Skeletal muscle satellite cell (primary cell): ENCODE measurements around the gene GMDS.

ENCODE experiments used
- H3K27me3 ChIP-seq: 2 replicates; pipeline ENCODE4 v1.7.0; 2013; ENCODE audit warnings: low read length; ENCODE audit not compliant: control insufficient read depth, insufficient read depth
- H3K36me3 ChIP-seq: 2 replicates; pipeline ENCODE4 v1.7.0; 2013; ENCODE audit warnings: mild to moderate bottlenecking, control low read depth, low read length; ENCODE audit not compliant: insufficient read depth
- H3K4me1 ChIP-seq: 2 replicates; pipeline ENCODE4 v1.7.0; 2013; ENCODE audit warnings: low read length; ENCODE audit not compliant: control insufficient read depth, insufficient read depth
- H3K4me2 ChIP-seq: 2 replicates; pipeline ENCODE4 v1.7.0; 2013; ENCODE audit warnings: mild to moderate bottlenecking, low read length
- H3K4me3 ChIP-seq: 2 replicates; pipeline ENCODE4 v1.7.0; 2013; ENCODE audit warnings: low read length
- H3K9ac ChIP-seq: 2 replicates; pipeline ENCODE4 v1.7.0; 2013; ENCODE audit warnings: mild to moderate bottlenecking, low read depth, low read length, moderate library complexity
- H3K9me3 ChIP-seq: replicated peaks from 2 replicates; pipeline ENCODE4 v1.7.0; 2013; ENCODE audit warnings: mild to moderate bottlenecking, control low read depth, low read length

GMDS gene

DNA sequence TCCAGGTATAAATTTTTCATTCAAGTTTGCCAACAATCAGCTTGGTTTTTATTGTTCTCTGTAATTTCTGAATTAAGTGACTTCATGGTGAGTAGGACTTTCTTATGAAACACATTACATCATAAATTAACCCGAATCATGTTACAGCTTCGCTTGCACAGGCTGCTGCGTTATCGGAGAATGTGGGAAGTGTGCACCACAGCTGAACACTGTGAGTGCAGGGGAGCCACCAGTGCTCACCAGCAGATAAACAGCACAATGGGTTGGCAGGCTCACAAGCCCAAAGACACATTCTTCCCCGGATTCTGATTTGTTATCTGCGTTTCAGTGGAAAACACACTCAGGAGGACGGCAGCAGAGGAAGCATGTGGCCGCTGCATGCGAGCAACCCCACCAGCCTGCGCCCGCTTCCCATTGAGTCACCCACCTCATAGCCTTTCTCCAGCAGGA is 121.1 kb downstream of the GMDS start:
- Histone ChIP-seq H3K36me3 (no peaks in the 10 kb centered on the region), H3K27me3 (no peaks in the 10 kb centered on the region), H3K9me3 (no peaks in the 10 kb centered on the region), H3K9ac (no peak overlapping the region), H3K4me1 (no peaks in the 10 kb centered on the region), H3K4me3 (no peak overlapping the region), H3K4me2 (no peak overlapping the region)

DNA sequence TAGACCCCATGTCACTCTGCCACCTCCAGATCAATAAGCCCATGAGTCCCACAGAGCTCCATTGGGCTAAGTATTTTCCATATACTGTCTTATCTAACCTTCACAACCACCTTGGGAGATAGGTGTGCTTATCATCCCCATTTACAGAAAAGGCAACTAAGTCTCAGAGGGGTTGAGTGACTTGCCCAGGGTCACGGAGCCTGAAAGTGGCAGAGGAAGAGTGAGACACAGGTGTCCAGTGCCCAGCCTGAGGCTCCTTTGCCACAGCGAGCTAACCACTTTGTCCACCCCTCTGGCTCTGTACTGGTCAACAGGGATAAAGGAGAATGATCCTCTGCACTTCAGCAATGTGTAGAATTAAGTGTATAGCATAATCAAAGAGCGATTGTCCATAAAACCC is 124.5 kb downstream of the GMDS start:
- Histone ChIP-seq H3K4me1 (no peaks in the 10 kb centered on the region), H3K36me3 (no peaks in the 10 kb centered on the region), H3K9me3 (no peaks in the 10 kb centered on the region), H3K4me2 (no peak overlapping the region), H3K4me3 (no peak overlapping the region), H3K27me3 (no peaks in the 10 kb centered on the region), H3K9ac (no peak overlapping the region)

- H3K9ac ChIP-seq, result no peak overlapping the region
Measured at GRCh38 chr6:2119275-2119674, 126.1 kb downstream of the GMDS start.

GRCh38 chr6:2118136-2118535 is 127.3 kb downstream of the GMDS start:
- H3K36me3 ChIP-seq, result no peaks in the 10 kb centered on the region
- H3K4me3 ChIP-seq, result no peak overlapping the region
- H3K4me1 ChIP-seq, result no peaks in the 10 kb centered on the region
- H3K9ac ChIP-seq, result no peak overlapping the region
- H3K4me2 ChIP-seq, result no peak overlapping the region
- no peaks in the 10 kb centered on the region for H3K9me3 ChIP-seq
- no peaks in the 10 kb centered on the region for H3K27me3 ChIP-seq

More at GRCh38 chr6:2119275-2119674, 126.1 kb downstream of the GMDS start:
- Histone ChIP-seq H3K4me2 (no peak overlapping the region), H3K4me1 (no peaks in the 10 kb centered on the region), H3K27me3 (no peaks in the 10 kb centered on the region), H3K4me3 (no peak overlapping the region), H3K9me3 (no peaks in the 10 kb centered on the region), H3K36me3 (no peaks in the 10 kb centered on the region)

- Histone ChIP-seq H3K4me1 (no peaks in the 10 kb centered on the region), H3K36me3 (no peaks in the 10 kb centered on the region), H3K4me2 (no peak overlapping the region), H3K9ac (no peak overlapping the region), H3K4me3 (no peak overlapping the region), H3K27me3 (no peaks in the 10 kb centered on the region), H3K9me3 (no peaks in the 10 kb centered on the region)
Measured at GRCh38 chr6:2117447-2117846, 128.0 kb downstream of the GMDS start.

GRCh38 chr6:2116496-2116895 is 128.9 kb downstream of the GMDS start:
- Histone ChIP-seq H3K9me3 (no peaks in the 10 kb centered on the region), H3K27me3 (no peaks in the 10 kb centered on the region), H3K4me1 (peaks cover 4% of the 10 kb centered on the region), H3K36me3 (no peaks in the 10 kb centered on the region), H3K4me2 (no peak overlapping the region), H3K4me3 (no peak overlapping the region), H3K9ac (no peak overlapping the region)

- H3K27me3 ChIP-seq, result no peaks in the 10 kb centered on the region
- no peak overlapping the region for H3K4me3 ChIP-seq
- H3K36me3 ChIP-seq, result no peaks in the 10 kb centered on the region
- H3K9ac ChIP-seq, result no peak overlapping the region
- peaks cover 15% of the 10 kb centered on the region for H3K4me1 ChIP-seq
- H3K9me3 ChIP-seq, result no peaks in the 10 kb centered on the region
- H3K4me2 ChIP-seq, result no peak overlapping the region
Measured at GRCh38 chr6:2114100-2114499, 131.3 kb downstream of the GMDS start.

DNA sequence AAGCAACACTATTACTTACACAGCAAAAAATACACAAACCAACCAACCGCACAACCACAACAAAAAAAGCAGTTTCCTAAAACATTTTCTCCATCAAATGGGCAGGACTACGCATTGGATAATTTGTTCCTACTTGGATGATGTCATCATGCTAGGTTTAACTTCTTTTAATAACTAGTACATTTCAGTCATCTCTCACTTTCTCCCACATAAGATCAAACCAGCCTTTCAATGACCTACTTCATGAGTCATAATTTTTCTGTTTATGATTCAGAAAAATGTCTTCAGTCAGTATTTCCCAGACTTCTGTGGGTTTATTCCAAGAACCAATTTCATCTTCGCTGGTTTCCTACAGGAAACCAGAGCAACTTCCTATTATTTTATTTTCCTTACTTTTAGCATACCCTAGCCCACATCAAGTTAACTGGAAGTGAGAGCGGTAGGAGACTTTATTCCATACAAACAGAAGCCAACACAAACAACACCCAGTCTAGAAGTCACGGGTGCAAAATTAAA is 134.2 kb downstream of the GMDS start:
- Histone ChIP-seq H3K27me3 (no peaks in the 10 kb centered on the region), H3K4me2 (peak overlapping the region; percentile 63), H3K4me1 (peaks cover 15% of the 10 kb centered on the region), H3K36me3 (no peaks in the 10 kb centered on the region), H3K4me3 (no peak overlapping the region), H3K9me3 (no peaks in the 10 kb centered on the region), H3K9ac (peak overlapping the region; percentile 12)

DNA sequence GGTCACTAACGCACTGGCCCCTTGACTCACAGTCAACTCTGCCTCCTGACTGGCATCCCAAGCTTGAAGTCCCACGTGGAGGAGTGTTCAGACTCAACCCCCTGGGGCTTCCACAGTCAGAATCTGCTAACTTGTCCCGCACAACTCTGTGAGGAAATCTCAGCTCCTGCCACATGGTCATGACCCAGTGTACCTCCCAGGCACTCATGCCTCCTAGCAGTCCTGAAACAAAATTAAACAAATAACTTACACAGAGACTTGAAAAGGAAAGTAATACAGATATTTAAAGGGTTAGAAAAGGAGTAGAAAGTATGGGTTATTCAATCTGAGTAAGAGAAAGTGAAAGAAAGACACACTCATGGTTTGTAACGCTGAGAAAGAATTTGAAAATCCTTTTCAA is 134.9 kb downstream of the GMDS start:
- Histone ChIP-seq H3K9ac (no peak overlapping the region), H3K27me3 (no peaks in the 10 kb centered on the region), H3K4me1 (peaks cover 15% of the 10 kb centered on the region), H3K9me3 (no peaks in the 10 kb centered on the region), H3K4me2 (no peak overlapping the region), H3K36me3 (no peaks in the 10 kb centered on the region), H3K4me3 (no peak overlapping the region)

GRCh38 chr6:2109796-2110195 is 135.6 kb downstream of the GMDS start:
- Histone ChIP-seq H3K9ac (no peak overlapping the region), H3K4me2 (no peak overlapping the region)

DNA sequence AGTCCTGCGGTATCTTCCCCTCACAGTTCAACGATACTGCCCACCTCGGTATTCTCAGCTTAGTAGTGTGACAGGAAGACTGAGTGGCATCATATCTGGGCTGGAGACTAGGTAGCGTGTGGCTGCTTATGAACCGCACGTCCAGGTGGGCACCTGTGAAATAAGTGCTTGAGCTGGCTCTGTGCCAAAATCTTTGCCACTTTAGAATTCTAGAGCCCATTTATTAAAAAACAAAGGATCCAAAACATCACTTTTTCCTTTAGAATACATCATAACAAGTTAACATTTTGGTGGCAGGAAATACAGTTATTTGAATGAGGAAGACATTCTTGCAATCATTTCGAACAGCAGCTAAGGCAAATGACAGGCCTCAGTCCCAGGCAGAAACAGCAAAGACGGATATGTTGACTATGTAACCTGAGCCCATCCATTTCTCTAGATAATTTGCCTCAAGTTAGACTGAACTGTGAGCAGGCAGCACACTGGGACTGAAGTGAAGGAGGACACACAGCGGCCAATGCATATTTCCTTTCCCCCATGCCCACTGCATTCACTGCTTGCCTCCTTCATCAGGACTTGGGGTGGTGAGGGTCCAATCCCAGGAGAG is 136.6 kb downstream of the GMDS start:
- Histone ChIP-seq H3K9me3 (no peaks in the 10 kb centered on the region), H3K27me3 (no peaks in the 10 kb centered on the region), H3K4me2 (no peak overlapping the region), H3K4me1 (peaks cover 15% of the 10 kb centered on the region), H3K4me3 (no peak overlapping the region), H3K9ac (no peak overlapping the region), H3K36me3 (no peaks in the 10 kb centered on the region)

More at GRCh38 chr6:2109796-2110195, 135.6 kb downstream of the GMDS start:
- H3K4me3 ChIP-seq, result no peak overlapping the region
- no peaks in the 10 kb centered on the region for H3K9me3 ChIP-seq
- peaks cover 15% of the 10 kb centered on the region for H3K4me1 ChIP-seq
- no peaks in the 10 kb centered on the region for H3K27me3 ChIP-seq
- H3K36me3 ChIP-seq, result no peaks in the 10 kb centered on the region

DNA sequence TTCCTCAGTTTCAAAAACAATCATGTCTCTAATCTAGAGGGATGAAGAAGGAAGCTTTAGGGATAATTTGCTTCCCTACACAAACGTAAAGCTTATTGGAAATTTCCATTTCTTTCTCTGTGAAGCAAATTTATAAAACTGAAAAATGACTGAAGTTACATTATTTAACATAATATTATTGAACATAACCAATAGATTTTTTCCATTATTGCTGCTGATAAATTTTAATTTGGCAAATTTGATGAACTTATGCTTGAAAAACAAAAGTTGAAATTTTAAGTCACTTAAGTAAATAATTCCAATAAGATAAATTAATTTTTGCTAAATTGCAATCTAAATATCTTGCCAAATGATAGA is 140.9 kb downstream of the GMDS start:
- Histone ChIP-seq H3K9me3 (no peaks in the 10 kb centered on the region), H3K4me2 (no peak overlapping the region), H3K36me3 (no peaks in the 10 kb centered on the region), H3K27me3 (no peaks in the 10 kb centered on the region), H3K4me3 (no peak overlapping the region), H3K4me1 (no peaks in the 10 kb centered on the region), H3K9ac (no peak overlapping the region)
